Stimulated activated CD4-positive, alpha-beta T cell treated with anti-CD3 and anti-CD28 coated beads, TNF-alpha, amount 100 ng/mL, for 1 hour (primary cell): ENCODE data around the gene IGSF22.

Experiments used
- DNase-seq, 3 donors: peaks; one replicate each; pipeline ENCODE4 v3.0.0-alpha.2; 2020; ENCODE audit warnings: low read depth in 3 of 3, low spot score in 1 of 3

The IGSF22 gene

GRCh38 chr11:18714443-18714780 lies 11.6 kb downstream of the IGSF22 start:
- no peak for DNase-seq

- no peak for DNase-seq
Measured at GRCh38 chr11:18713646-18714442, 12.1 kb downstream of the IGSF22 start.

GRCh38 chr11:18710545-18710944 lies 15.4 kb downstream of the IGSF22 start:
- DNase-seq: no peak

- DNase-seq: no peak
Measured at GRCh38 chr11:18709414-18709813, 16.6 kb downstream of the IGSF22 start.

GRCh38 chr11:18707811-18708340 lies 18.1 kb downstream of the IGSF22 start:
- DNase-seq: no peak

- DNase-seq: no peak
Measured at GRCh38 chr11:18706330-18707243, 19.4 kb downstream of the IGSF22 start.

GRCh38 chr11:18705651-18706281 lies 20.2 kb downstream of the IGSF22 start:
- no peak for DNase-seq

- no peak for DNase-seq
Measured at GRCh38 chr11:18704698-18705097, 21.3 kb downstream of the IGSF22 start.

GRCh38 chr11:18704045-18704645 lies 21.8 kb downstream of the IGSF22 start:
- DNase-seq: no peak

- DNase-seq: no peak
Measured at GRCh38 chr11:18703001-18703763, 22.8 kb downstream of the IGSF22 start.

GRCh38 chr11:18701614-18702216 lies 24.3 kb downstream of the IGSF22 start:
- DNase-seq: no peak

GRCh38 chr11:18700872-18701271 lies 25.1 kb downstream of the IGSF22 start:
- no peak for DNase-seq

- DNase-seq: no peak
Measured at GRCh38 chr11:18700375-18700774, 25.6 kb downstream of the IGSF22 start.

- no peak for DNase-seq
Measured at GRCh38 chr11:18699848-18700261, 26.1 kb downstream of the IGSF22 start.

- no peak for DNase-seq
Measured at GRCh38 chr11:18699269-18699596, 26.8 kb downstream of the IGSF22 start.

- DNase-seq: peak; percentile 79 to 84 (median 81)
Measured at GRCh38 chr11:18698341-18699268, 27.4 kb downstream of the IGSF22 start, which contains the start of gene TMEM86A. TMEM86A (plus strand) TSS chr11:18698779; CDS start chr11:18698887, 108 bp downstream.

GRCh38 chr11:18697576-18697975 lies 28.4 kb downstream of the IGSF22 start:
- no peak for DNase-seq

GRCh38 chr11:18696638-18697225 lies 29.3 kb downstream of the IGSF22 start:
- DNase-seq: no peak
